Measurements from ENCODE around the gene ZNF460. TPM values are rescaled to one million over a fixed set of nuclear protein-coding genes. Genes with fewer than 3 reads are reported as not detected.

Gene ZNF460
- total RNA-seq, 2 experiments from 2014 or later, result 59.1 to 63.1 TPM

DNA sequence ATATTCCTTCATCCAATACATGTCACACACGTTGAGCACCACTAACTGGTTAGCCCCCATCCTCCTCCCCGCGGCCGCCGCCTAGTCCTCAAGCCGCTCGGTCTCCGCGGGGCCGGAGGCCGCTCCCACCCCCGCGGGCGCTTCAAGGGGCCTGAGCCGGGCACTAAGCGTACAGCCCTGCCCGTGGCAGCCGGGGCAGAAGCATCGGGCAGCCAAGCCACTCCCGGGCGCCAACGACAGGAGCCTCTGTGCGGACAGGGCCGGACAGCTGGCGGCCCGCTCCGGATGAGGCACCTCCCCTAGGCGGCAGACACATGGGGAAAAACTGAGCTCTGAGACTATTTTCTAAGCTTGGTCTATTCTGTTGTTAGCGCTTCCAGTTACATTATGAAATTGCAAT lies 37.2 kb downstream of the ZNF460 start:
- ChIA-PET POLR2A (no interaction called here), CTCF (no interaction called here)
- H3K4me3 Mint-ChIP-seq, result no peak overlapping the region
- no peak overlapping the region for H3K27ac Mint-ChIP-seq
- peaks cover 11% of the 10 kb centered on the region for H3K9me3 Mint-ChIP-seq
- DNase-seq (no peak), ATAC-seq (no peak)
- H3K4me1 Mint-ChIP-seq (ENCODE audit: low read depth), result peaks cover 24% of the 10 kb centered on the region
- intact Hi-C loops (cut with micrococcal nuclease), result no loop called here
- TF ChIP-seq, protein P1, sequence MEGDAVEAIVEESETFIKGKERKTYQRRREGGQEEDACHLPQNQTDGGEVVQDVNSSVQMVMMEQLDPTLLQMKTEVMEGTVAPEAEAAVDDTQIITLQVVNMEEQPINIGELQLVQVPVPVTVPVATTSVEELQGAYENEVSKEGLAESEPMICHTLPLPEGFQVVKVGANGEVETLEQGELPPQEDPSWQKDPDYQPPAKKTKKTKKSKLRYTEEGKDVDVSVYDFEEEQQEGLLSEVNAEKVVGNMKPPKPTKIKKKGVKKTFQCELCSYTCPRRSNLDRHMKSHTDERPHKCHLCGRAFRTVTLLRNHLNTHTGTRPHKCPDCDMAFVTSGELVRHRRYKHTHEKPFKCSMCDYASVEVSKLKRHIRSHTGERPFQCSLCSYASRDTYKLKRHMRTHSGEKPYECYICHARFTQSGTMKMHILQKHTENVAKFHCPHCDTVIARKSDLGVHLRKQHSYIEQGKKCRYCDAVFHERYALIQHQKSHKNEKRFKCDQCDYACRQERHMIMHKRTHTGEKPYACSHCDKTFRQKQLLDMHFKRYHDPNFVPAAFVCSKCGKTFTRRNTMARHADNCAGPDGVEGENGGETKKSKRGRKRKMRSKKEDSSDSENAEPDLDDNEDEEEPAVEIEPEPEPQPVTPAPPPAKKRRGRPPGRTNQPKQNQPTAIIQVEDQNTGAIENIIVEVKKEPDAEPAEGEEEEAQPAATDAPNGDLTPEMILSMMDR (IDR thresholded peaks at IDR 0.05), result no peak
- peaks cover 13% of the 10 kb centered on the region for H3K36me3 Mint-ChIP-seq (ENCODE audit: low read depth)
- peaks cover 16% of the 10 kb centered on the region for H3K27me3 Mint-ChIP-seq

DNA sequence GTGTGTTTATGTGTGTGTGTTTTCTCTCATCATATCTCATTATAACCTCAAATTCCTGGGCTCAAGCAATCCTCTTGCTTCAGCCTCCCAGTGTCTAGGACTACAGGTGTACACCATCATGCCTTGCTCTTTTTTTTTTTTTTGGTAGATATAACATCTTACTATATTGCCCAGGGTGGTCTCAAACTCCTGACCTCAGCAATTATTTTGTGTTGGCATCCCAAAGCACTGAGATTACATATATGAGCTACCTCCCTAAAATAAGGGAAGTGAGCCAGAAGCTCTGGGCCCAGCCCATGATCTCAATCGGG lies 39.5 kb downstream of the ZNF460 start:
- Mint-ChIP-seq H3K4me1 (ENCODE audit: low read depth) (peaks cover 29% of the 10 kb centered on the region), H3K36me3 (ENCODE audit: low read depth) (peaks cover 34% of the 10 kb centered on the region), H3K4me3 (peak overlapping the region; percentile 90), H3K27me3 (peaks cover 14% of the 10 kb centered on the region), H3K27ac (peak overlapping the region; percentile 91), H3K9me3 (peaks cover 19% of the 10 kb centered on the region)
- ATAC-seq (peak; percentile 1), DNase-seq (no peak)
- TF ChIP-seq, protein P1 (IDR thresholded peaks at IDR 0.05), result no peak
- POLR2A ChIA-PET, result interaction anchor here (2.1 kb wide), 1 partner anchor 31 kb away, joined by 4 read pairs; no protein-coding TSS in a partner anchor
- CTCF ChIA-PET, result no interaction called here
- intact Hi-C loops (cut with micrococcal nuclease), result no loop called here

DNA sequence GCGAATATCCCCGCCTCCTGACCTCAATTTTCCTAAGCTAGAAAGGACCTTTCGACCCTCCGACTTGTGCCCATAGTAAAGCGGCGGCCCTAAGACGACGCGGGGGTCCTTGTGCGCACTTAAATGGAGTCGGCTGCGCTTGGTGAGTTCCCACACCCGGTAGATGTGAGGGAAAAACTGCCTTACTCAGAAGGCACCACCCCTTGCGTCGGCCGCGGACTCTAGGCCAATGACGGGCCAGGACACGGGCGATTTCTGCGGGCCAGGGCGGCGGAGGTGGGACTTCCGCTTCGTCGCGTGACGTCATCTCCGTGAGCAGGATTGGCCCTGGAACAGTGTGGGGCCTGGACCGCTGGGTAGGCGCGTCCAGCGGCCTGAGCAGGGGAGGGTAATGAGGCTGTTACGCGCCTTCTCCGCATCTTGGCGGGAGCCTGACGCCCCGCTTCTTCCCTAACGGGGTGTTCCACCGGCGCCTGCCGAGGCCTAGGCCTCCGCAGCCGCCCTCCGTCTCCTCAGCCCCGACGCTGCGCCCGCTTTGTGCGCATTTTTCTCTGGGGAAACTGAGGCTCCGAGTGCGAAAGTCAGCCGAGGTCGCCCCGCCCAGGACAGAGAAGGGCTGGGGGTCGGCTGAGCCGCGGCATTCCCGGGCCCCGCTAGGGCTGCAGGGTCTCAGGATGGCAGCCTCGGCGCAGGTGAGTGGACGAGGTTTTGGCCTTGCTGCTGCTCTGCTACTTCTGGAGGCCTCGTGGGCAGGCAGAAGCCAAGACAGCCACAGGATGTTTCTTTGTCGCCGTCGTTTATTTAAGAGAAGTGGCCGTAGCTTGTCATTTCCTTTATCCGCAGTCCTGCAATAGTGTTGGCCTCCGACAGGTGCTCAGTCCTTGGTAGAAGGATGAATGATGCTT lies 40.1 kb downstream of the ZNF460 start, which contains the start of gene ZNF543:
Gene ZNF543 (plus strand): TSS at position 293 of the 905 bp plus-strand sequence. CDS start 382 bp downstream, at position 675.
- ChIA-PET POLR2A (interaction anchor here (0.6 to 2.1 kb wide), 4 partner anchors 14 to 116 kb away, joined by 3 to 5 read pairs (median 4); no protein-coding TSS in a partner anchor), CTCF (interaction anchor here (1.0 kb wide), 1 partner anchor 12 kb away, joined by 3 read pairs; no protein-coding TSS in a partner anchor)
- H3K27ac Mint-ChIP-seq, result peak within 1 kb of the TSS; percentile 91
- DNase-seq (peak; percentile 97), ATAC-seq (peak; percentile 98)
- H3K4me3 Mint-ChIP-seq, result peak within 1 kb of the TSS; percentile 90
- TF ChIP-seq, protein P1 (IDR thresholded peaks at IDR 0.05), result no peak
- H3K27me3 Mint-ChIP-seq, result peaks cover 14% of the 10 kb centered on the region
- peaks cover 24% of the 10 kb centered on the region for H3K9me3 Mint-ChIP-seq
- intact Hi-C loops (cut with micrococcal nuclease), result no loop called here
- H3K4me1 Mint-ChIP-seq (ENCODE audit: low read depth), result peaks cover 29% of the 10 kb centered on the region
- H3K36me3 Mint-ChIP-seq (ENCODE audit: low read depth), result peaks cover 40% of the 10 kb centered on the region

DNA sequence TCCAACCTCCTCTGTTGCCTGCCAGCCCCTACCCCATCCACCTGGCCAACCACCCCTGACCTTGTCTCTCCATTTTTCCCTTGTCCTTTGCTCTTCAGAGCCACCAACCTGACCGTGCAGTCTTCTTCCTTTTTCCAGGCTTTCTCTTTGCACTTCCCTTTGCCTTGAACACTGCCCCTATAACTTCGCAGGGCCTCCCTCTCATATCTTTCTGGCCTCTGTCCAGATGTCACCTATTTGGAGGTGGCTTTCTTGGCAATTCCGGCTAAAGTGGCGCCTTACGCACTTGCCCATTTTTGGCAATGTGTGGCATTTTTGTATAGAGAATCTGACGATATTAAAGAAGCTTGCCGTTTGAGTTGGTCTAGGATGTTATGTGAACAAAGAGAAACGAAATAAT lies 40.8 kb downstream of the ZNF460 start:
- intact Hi-C loops (cut with micrococcal nuclease), result no loop called here
- peaks cover 29% of the 10 kb centered on the region for H3K4me1 Mint-ChIP-seq (ENCODE audit: low read depth)
- H3K9me3 Mint-ChIP-seq, result peaks cover 24% of the 10 kb centered on the region
- peak overlapping the region; percentile 91 for H3K27ac Mint-ChIP-seq
- ChIA-PET POLR2A (interaction anchor here (0.6 to 2.1 kb wide), 4 partner anchors 15 to 115 kb away, joined by 3 to 5 read pairs (median 4); no protein-coding TSS in a partner anchor), CTCF (interaction anchor here (1.0 to 1.3 kb wide), 2 partner anchors 12 to 83 kb away, joined by 3 read pairs; no protein-coding TSS in a partner anchor)
- peaks cover 47% of the 10 kb centered on the region for H3K36me3 Mint-ChIP-seq (ENCODE audit: low read depth)
- TF ChIP-seq, protein P1 (IDR thresholded peaks at IDR 0.05), result no peak
- peak overlapping the region; percentile 90 for H3K4me3 Mint-ChIP-seq
- H3K27me3 Mint-ChIP-seq, result peaks cover 9% of the 10 kb centered on the region
- ATAC-seq (no peak), DNase-seq (no peak)

DNA sequence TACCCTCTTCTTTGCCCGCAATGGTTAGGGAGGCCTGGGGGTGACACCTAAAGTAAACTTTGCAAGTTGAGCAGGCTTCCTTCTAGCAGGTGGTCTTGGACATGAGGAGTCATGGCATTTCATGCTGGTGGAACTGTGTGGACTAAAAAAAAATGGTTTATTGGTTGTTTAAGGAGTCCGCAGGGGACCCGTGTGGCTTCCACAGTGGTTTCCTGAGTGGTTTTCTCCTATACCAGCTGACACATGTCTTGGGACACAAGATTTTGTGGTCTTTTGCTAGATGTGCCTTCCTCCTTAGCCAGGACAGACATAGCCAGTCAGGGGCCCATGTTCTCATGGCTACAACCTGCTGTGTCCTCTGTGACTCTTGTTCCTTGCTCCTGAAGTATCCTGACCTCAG lies 41.5 kb downstream of the ZNF460 start:
- H3K4me1 Mint-ChIP-seq (ENCODE audit: low read depth), result peaks cover 29% of the 10 kb centered on the region
- no peak for ATAC-seq
- intact Hi-C loops (cut with micrococcal nuclease), result no loop called here
- POLR2A ChIA-PET, result interaction anchor here (0.6 to 2.1 kb wide), 4 partner anchors 16 to 285 kb away, joined by 3 to 5 read pairs (median 4); no protein-coding TSS in a partner anchor
- H3K27ac Mint-ChIP-seq, result peak overlapping the region; percentile 91
- TF ChIP-seq, protein P1 (IDR thresholded peaks at IDR 0.05), result no peak
- peak overlapping the region; percentile 90 for H3K4me3 Mint-ChIP-seq
- peaks cover 53% of the 10 kb centered on the region for H3K36me3 Mint-ChIP-seq (ENCODE audit: low read depth)
- CTCF ChIA-PET, result interaction anchor here (1.0 to 1.3 kb wide), 2 partner anchors 11 to 82 kb away, joined by 3 read pairs; no protein-coding TSS in a partner anchor
- H3K27me3 Mint-ChIP-seq, result peaks cover 5% of the 10 kb centered on the region
- DNase-seq, result no peak
- peaks cover 24% of the 10 kb centered on the region for H3K9me3 Mint-ChIP-seq

Data from activated CD8-positive, alpha-beta T cell treated with anti-CD3 and anti-CD28 coated beads for 36 hours (primary cell).